GM21528 (cell line): ENCODE data around the gene TMEM217.
A peak's percentile ranks its signal among the peaks of the same experiment; 100 is the strongest.
"Not testable (repeated sequence)": the region's sequence is repeated elsewhere in the genome, so short reads cannot be mapped to it uniquely, and the experiment has no call there.

Experiments
- ATAC-seq: cut with Tn5 transposase; IDR thresholded peaks from one replicate; pipeline ENCODE4 v1.9.1; 2021; ENCODE audit warnings: mild to moderate bottlenecking, moderate library complexity; ENCODE audit not compliant: unreplicated experiment, low FRiP score

Gene TMEM217

DNA sequence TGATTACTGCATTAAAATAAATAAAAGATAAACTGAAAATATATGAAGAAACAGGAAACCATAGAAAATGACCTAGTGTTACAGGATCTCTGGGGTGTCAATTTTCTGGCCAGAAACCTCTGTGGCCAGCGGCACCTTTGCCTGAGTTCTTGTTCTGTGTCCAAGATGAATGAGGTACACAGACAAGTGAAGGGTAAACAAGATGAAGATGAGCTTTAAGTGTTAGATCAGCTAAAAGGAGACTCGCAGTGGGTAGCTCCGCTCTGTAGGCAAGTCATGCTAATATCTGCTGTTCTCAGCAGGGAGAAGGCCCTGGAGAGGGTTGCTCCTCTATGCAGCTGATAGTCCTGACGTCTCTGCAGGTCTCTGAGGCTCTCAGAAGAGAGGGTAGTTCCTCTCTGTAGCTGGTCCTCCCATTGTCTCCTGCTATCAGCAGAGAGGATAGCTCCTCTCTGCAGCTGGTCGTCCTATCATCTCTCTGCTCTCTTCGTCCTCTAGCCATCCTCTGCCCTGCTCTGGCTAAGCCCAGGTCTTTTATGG is 36.3 kb downstream of the TMEM217 start:
- peak; percentile 13 for ATAC-seq

DNA sequence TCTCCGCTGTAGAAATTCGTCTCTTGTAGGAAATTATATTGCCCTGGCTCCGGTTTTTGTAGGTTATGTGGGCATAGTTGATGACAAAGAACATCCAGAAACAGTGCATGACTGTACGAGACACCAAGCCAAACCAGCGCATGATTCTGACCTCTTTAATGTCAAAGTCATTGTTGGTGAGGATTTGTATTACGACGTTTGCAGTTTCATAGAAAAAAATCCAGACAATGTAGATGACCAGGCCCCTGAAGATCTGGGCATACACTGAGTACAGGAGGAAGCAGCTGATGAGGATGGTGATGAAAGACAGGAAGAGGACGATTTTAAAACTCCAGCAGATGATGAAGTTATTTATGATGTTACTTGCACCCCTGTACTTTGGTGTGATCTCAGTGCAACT is 39.4 kb downstream of the TMEM217 start:
- no peak for ATAC-seq

DNA sequence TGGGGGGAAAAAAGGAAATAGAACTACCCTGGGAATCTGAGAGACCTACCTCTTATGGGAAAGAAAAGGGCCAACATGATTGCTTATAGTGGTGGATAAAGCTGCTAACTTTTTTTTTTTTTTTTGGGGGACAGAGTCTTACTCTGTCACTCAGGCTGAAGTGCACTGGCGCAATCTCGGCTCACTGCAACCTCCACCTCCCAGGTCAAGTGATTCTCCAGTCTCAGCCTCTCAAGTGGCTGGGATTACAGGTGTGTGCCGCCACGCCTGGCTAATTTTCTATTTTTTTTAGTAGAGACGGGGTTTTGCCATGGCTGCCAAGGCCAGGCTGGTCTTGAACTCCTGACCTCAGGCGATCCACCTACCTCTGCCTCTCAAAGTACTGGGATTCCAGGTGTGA is 39.9 kb downstream of the TMEM217 start:
- ATAC-seq, result no peak

DNA sequence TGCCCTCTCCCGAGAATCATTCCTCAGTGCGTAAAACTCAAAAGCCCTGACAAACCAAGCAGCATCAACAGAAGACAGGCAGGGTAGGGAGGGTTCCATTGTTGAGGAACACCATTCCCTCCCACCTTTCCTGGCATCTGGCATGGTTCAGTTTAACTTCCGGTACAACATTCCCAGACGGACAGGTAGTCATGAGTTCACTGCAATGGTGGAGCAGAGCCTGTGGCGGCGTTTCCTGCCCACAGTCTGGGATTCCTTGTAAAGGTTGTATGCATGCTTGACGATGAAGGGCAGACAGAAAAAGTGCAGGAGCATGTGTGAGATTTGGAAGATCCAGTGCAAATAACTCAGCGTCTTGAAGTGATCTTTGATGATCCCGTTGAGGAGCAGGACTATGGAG is 45.7 kb downstream of the TMEM217 start:
- no peak for ATAC-seq

DNA sequence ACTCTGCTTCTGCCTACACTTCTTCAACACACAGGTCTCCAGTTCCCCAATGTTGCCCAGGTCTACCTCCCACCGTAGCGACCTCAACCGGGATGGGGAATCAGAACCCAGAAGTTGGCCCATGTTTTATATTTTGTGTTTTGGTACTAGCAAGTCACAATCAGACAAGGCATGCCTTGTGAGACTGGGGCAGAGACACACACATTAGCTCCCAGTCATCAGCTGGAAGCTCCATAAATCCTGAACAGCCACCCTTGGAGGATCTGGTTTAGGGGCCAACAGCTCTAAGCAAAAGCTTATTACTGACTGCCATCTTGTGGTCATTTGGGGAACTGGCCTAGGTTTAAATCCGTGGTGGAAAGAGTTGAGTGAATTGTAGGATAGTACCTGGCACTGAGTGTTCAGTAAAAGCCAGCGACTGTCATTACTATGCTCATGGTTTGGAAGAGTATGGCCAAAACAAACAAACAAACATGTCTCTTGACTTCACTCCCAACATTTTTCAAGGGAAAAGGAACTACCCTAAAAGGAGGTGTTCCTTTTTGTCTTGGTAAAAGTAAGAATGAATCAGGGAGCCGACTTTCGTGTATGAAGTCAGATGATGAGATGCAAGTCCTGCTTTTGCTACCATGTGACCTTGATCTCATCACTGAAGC is 47.5 kb downstream of the TMEM217 start:
- no peak for ATAC-seq

DNA sequence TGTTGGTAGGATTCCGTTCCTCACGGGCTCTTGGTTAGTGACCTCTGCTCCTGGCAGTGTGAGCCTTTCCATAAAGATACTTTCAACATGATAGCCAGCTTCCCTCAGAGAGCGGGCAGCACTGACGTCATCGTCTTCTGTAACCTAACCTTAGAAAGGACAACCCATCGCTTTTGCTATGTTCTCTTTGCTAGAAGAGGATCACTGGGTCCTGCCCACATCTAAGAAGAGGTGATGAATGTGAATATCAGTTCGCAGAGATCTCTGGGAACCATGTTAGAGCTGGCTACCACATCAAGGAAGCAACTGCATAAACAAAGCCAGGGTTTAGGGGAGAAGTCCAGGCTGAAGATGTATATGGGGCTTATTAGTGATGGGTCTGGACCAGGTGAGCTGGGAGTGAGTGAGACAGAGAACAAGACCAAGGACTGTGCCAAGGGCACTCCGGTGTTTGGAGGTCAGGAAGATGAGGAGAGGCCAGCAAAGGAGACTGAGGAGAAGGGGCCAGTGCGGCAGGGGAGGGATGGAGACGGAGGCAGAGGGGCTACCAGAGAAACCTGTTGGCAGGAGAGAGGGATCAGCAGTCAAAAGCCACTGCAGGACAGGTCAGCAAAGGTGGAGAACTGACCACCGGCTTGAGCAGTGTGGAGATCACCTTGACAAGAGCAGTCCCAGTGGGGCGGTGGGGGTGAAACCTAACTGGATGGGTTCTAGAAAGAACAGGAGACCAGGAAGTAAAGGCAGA is 48.3 kb downstream of the TMEM217 start:
- ATAC-seq, result no peak

DNA sequence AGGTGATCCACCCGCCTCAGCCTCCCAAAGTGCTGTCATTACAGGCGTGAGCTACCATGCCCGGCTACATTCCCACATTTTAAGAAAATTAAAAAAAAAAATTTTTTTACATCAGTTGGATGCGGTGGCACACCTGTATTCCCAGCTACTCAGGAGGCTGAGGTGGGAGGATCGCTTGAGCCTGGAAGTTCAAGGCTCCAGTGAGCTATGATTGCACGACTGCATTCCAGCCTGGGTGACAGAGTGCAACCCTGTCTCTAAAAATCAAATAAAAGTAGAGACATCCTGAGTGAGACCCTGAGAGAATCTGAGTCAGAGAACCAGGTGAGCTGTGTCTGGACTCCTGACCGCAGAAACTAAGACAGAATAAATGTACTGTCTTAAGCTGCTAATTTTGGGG is 49.2 kb downstream of the TMEM217 start:
- no peak for ATAC-seq

DNA sequence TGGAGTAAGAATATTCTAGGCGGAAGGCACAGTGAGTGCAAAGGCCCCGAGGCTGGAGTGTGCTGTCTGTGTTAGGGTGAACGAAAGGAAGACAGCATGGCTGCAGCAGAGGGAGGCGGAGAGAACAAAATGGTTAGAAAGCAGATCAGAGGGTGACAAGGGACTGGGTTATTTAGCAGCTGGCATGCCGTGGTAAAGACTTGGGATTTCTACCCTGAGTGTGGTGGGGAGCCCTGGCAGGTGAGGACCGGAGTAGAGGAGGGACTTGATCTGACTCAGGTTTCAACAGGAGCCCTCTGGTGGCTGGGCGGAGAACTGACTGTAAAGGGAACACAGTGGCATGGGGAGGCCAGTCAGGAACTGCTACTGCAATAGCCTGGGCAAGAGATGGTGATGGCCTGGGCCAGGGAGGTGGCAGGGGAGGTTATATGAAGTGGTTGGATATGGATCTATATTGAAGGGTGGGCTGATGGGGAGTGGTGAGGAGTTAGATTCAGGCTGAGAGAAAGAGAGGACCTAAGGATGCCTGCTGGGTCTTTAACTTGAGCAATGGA is 50.0 kb downstream of the TMEM217 start:
- ATAC-seq, result no peak

DNA sequence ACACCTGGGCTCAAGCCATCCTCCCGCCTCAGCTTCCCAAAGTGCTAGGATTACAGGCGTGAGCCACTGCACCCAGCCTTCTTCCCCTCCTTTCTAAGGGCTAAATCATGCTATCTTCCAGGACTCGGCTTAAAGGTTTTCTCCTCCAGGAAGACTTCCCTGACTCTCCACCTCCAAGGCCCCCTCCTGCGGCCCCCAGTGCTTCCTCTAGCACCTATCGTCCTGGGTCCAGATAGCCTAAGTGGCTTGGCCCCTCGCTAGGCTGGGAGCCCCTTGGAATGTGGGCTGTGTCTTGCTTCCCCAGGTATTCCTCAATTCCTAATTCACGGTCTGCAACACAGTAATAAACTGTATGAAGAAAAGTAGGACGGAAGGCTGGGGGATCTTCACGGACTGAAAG is 51.3 kb downstream of the TMEM217 start:
- no peak for ATAC-seq

DNA sequence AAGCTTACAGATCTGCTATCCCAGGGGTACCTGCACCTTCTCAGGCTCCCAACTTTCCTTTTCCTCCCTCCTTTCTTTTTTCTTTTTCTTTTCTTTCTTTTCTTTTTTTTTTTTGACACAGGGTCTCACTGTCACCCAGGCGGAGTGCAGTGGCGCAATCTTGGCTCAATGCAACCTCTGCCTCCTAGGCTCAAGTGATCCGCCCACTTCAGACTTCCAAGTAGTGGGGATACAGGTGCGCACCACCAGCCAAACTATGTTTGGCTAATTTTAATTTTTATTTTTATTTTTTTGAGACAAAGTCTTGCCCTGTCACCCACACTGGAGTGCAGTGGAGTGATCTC is 52.0 kb downstream of the TMEM217 start:
- no peak for ATAC-seq

DNA sequence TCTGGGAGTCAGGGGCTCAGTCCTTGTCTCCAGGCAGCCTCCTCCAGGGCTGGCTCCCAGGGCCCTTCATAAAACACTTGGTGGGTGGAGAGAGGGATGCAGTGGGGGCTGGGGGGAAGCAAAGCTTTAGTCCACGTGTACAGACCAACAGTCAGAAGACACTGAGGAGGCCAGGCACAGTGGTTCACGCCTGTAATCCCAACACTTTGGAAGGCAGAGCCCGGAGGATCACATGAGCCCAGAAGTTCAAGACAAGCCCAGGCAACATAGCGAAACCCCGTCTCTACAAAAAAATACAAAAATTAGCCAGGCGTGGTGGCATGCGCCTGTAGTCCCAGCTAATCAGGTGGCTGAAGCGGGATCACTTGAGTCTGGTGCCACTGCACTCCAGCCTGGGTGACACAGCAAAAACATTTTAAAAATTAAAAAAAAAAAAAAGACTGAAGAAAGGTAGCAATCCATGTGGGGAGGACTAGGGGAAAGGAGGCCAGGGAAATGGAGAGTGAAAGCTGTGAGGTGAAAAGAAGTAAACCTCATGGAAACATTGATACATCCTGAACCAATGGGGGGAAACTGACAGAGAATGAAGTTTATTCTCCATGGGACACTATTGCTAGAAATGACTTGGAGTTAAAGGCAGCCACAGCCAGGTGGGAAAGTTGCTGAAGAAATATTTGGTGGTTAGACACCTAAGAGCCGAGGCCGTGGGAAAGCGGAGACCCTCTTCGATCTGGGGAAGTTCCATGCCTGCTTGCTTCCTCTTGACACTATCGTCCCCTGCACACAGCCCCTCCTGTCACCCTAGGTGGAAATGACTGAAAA is 52.6 kb downstream of the TMEM217 start:
- ATAC-seq, result no peak

DNA sequence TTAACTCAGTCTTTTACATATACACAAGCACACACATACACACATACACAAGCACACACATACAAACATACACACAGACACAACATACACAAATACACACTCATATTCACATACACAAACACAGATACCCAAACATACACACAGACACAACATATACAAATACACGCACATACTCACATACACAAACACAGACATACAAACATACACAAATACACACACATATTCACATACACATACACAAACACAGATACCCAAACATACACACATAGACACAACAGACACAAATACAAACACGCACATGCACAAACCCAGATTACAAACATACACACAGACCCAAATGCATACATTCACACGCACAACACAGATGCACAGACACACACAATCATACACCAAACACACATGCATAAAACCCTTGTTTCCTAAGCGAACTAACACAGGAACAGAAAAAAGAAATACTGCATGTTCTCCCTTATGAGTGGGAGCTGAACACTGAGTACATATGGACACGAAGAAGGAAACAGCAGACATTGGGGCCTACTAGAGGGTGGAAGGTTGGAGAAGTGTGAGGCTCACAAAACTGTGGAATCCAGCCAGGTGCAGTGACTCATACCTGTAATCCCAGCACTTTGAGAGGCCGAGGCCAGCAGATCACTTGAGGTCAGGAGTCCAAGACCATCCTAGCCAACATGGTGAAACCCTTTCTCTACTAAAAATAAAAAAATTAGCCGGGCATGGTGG is 53.8 kb downstream of the TMEM217 start:
- ATAC-seq, result no peak

DNA sequence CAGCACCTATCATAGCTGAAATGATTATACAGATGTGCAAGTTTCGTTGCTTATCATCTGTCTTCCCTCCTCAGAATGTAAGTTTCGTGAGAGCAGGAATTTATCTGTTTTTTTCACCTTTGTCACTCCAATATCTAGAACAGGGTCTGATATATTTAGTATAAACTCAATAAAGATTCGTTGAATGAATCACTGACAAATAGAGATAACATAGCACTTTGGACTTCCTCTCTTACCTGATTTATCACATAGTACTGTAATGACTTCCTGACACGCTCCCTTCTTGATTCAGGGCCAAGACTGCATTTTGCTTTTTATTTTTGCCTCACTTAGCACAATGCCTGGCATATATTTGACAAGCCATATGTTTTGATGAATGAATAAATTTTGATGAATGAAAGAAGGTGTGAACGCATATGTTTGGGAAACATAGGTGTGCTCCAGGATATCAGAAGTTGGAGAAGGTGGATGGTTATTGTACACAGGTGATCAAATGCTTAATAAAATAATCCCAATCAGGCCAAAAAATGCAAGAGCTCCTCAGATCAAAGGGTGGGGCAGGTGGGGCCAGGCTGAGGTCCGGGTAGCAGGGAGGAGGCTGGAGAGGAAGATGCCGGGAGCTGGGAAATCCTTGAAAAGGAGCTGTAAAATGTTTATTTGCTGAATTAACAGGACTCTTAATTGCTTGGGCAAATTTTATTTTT is 55.0 kb downstream of the TMEM217 start:
- no peak for ATAC-seq

DNA sequence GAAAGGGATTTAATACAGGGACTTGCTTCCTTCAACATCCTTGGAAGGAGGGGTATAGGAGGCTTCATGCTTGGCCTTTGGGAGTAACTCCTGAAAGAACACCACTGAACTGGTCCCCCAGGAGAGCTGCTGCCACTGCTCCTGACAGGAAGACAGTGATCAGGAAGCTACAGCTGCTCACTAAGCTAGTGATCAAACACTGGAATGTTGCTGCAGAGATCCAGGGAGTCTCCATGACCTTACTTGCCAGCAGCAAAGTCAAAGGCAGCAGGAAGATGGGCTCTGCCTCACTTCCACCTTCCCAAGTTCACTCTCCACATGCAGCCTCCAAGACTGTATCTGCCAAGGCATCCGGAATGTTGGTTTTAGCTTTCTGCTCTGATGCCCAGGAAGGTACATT is 56.2 kb downstream of the TMEM217 start:
- ATAC-seq, result no peak

DNA sequence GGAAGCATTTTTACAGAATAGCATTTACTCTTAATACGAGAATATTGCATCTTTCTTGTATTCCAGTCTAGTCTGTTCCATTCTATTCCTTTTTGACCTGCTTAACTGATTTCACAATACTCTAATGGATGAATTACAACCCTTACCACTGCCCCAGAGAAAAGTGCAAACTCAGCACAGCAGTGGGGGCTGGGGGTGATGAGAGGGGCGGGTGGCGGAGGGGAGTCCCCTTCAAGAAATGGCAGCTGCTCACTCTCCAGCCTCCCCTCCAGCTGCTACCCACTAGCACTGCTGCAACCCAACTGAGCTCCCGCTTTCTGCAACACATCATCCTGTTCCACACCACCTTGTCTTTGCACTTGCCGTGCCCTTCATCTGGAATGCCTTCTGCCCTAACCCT is 57.9 kb downstream of the TMEM217 start:
- ATAC-seq, result no peak

DNA sequence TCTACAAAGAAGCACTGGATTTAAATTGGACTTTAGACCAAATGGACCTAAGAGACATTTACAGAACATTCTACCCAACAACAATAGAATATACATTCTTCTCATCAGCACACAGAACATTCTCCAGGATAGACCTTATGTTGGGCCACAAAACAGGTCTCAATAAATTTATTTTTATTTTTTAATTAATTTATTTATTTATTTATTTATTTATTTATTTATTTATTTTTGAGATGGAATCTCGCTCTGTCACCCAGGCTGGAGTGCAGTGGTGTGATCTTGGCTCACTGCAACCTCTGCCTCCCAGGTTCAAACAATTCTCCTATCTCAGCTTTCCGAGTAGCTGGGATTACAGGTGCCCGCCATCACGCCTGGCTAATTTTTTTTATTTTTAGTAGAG is 61.5 kb downstream of the TMEM217 start:
- not testable (repeated sequence) for ATAC-seq

DNA sequence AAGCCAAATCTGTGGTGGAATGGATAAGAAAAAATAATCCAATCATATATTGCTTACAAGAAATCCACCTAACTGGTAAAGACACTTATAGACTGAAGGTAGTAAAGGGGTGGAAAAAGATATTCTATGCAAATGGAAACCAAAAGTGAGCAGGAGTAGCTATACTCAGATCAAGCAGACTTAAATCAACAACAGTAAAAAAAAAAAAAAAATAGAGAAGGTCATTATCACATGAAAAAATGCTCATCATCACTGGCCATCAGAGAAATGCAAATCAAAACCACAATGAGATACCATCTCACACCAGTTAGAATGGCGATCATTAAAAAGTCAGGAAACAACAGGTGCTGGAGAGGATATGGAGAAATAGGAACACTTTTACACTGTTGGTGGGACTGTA is 63.1 kb downstream of the TMEM217 start:
- ATAC-seq, result not testable (repeated sequence)

DNA sequence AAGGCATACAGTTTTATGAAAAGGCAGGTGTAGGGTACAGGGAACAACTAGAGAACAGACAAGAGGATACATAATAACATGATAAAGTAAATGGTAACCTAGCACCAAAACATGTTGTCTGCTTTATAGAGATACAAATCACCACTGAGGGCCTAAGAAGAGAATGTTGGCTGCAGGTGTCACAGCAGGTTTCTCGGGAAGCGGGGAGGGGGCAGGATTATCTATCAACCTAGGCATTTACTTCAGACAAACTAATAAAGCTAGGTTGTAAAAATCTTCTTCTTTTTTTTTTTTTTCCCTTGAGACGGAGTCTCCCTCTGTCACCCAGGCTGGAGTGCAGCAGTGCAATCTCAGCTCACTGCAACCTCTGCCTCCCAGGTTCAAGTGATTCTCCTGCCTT is 65.3 kb downstream of the TMEM217 start:
- no peak for ATAC-seq

DNA sequence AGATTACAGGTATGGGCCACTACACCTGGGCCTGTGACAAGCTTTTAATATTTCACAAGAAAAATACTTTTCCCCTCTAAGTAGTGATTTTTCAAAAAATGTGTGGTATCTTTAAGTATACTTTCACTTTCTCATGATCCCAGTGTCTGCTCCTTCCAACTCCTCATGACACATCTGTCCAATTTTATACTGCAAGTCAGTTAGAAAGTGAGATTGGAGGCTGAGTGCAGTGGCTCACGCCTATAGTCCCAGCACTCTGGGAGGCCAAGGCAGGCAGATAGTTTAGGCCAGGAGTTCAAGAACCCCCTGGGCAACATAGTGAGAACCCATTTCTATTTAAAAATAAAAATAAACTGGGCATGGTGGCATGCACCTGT is 67.8 kb downstream of the TMEM217 start:
- ATAC-seq, result no peak

DNA sequence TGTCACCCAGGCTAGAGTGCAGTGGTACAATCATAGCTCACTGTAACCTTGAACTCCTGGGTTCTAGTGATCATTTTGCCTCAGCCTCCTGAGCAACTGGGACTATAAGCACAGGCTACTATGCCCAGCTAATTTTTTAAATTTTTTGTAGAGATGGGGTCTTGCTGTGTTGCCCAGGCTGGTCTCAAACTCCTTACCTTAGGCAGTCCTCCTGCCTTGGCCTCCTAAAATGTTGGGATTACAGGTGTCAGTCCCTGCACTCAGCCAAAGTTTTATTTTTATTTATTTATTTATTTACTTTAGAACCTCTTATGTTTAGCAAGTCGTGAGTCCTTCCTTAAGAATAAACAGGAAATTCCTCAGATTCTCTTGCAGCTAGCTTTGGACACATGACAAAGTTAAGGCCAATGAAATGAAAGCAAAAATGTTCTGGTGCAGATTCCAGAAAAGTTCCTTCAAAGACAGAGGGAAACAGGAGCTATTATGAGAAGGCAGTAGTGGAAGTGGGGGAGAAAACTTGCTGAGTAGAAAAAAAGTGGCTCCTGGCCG is 68.9 kb downstream of the TMEM217 start:
- ATAC-seq, result no peak
